ENCODE measurements around the gene LEF1.

DNA sequence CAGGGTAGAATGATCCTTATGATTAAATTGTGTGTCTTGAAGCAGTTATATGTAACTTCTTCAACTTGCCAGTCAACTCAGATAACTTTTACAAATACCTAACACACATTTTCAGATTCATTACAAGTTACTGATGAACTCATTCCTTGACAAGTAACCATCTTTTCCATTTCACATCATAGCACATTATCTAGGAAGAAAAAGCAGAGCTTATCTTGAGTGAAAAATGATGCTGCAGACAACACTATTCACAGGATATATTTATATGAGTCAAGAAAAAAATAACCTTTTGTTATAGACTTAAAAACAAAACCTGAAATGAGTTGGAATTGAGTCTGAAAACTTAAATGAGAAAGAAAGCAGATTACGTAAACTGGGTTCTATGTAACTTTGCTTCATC, 68.9 kb downstream of the LEF1 start:
- TF ChIP-seq, protein P1, sequence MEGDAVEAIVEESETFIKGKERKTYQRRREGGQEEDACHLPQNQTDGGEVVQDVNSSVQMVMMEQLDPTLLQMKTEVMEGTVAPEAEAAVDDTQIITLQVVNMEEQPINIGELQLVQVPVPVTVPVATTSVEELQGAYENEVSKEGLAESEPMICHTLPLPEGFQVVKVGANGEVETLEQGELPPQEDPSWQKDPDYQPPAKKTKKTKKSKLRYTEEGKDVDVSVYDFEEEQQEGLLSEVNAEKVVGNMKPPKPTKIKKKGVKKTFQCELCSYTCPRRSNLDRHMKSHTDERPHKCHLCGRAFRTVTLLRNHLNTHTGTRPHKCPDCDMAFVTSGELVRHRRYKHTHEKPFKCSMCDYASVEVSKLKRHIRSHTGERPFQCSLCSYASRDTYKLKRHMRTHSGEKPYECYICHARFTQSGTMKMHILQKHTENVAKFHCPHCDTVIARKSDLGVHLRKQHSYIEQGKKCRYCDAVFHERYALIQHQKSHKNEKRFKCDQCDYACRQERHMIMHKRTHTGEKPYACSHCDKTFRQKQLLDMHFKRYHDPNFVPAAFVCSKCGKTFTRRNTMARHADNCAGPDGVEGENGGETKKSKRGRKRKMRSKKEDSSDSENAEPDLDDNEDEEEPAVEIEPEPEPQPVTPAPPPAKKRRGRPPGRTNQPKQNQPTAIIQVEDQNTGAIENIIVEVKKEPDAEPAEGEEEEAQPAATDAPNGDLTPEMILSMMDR (IDR thresholded peaks at IDR 0.05; ENCODE audit: insufficient read depth, low read depth, low read length): no peak
- TF ChIP-seq EZH2 (IDR thresholded peaks at IDR 0.05; ENCODE audit: insufficient read depth, low read length): no peak
